Putamen (tissue), 1 donor: ENCODE measurements around the gene OR2T8.

Experiments used
- DNase-seq: peaks from one replicate; pipeline ENCODE4 v3.0.0-alpha.2; 2016; ENCODE audit warnings: low spot score

Gene OR2T8

DNA sequence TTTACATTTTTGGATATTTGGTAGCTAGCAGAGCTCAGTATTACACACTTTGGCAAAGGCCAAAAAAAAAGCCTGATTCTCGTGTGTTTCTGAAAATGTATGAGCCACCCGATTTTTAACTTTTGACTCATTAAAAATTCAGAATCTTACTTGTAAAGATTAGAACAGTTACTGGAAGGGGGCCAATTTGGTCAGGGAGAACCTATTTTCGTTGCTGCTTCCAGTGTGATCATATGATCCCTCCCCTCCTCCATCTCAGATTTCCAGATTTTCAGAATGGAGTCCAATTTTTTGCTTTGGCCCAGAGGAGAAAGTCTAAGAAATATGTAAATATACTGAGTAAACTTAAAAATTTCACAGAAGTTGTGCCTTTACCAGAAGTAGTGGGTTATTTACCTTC lies 41.7 kb downstream of the OR2T8 start:
- DNase-seq, result no peak

DNA sequence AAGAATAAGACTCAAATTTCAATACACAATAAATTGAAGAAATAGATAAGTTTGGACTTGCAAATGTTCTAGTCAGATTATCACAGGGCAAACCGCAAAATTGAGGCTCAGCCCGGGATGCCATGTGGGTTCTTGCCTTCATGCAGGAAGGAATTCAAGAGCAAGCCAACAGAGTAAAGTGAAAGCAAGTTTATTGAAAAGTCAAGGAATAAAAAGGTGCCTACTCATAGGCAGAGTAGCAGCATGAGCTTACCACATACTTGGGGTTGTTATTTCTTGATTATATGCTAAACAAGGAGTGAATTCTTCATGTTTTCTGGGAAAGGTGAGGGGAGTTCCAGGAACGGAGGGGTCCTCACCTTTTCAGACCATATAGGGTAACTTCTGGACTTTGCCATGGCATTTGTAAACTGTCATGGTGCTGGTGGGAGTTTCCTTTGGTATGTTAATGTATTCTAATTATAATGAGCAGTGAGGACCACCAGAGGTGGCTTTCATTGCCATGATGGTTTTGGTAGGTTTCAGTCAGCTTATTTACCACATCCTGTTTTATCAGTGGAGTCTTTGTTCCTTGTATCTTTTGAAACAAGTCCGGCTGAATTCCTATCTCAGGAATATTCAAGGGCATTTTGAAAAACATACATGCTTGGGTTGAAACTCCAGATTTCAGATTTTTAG lies 43.0 kb downstream of the OR2T8 start:
- no peak for DNase-seq

DNA sequence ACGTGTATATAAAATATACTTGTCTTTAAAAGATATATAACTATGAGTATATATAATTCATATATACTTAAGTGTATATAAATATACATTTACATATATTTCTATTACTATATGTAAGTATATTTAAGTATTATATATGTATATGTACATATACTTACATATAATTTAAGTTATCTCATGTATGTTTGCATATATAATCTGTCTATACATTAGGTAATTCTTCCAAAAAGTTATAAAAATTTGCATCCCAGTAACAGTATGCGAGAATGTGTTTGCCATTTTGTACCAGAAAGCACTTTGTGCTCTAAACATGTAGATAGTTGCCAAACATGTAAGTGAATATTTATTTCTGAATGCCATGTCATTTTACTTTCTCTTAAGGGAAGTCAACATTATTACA lies 44.9 kb downstream of the OR2T8 start, which contains the start of gene OR2AK2:
TSS of gene OR2AK2 (plus strand) at position 301 of the 400 bp plus-strand sequence. CDS start 144 bp downstream, outside the sequence.
- no peak for DNase-seq

DNA sequence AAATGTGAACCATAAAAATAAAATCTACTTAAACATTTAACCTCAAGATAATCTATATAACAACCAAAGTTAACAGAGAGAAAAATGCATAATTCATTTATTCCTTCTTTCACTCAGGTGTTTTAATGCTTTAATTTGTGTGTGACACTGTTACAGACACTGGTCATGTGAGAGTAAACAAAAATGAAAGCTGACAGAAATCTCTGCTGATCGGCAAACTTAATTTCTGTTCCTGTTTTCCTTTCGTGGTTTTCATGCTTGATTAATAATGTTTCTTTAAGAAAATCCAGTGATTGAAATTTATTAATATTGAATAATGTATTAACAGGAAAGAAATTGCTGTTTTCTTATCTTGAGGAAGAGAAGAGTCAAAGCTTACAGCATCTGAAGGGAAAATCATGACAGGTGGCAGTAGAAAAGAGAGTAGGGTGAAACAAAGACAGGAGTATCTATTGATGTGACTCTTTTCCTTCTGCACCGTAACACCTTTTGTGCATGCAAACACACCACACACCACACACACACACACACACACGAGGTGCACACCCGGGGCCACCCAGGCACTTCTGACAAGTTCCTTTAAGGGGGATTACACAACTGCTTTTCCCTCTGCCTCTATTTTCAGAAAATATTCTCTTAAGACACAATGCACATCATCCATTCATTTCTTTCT lies 46.6 kb downstream of the OR2T8 start:
- DNase-seq, result no peak
